ENCODE data around the gene WWTR1.

DNA sequence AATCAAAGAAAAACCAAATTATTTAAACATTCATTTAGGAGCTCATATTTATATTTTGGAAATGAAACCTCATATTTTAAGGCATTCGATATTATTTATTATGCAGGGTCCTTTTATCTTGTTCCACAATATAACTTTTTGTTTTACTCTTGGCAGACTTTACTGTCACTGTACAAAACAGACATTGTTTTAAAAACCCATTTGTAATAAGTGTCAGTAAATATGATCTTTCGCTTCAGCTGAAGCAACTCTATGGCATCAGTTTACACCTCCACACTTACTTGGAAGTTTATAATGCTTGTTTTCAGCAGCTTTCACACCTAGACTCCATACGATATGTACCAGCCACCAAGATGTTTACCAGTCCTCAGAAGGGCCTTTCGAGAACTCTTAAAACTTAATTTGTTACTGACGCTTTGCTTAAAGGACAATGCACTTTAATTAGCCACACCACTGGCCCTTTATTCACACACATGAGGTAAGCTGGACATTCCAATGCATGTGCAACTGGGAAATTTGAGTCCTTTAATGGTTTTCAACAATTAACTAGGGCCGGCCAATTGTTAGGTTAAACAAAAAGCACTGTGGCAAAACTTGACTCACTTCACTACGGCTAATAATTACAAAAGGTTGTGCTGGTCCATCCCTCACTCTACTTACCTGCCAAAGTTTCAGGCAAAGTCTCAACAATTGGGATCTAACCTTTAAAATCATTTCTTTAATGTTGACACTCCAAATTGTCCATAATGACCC lies 16.7 kb downstream of the WWTR1 start:
- TF ChIP-seq POLR2A (IDR thresholded peaks at IDR 0.05) (no peak), CTCF (IDR thresholded peaks at IDR 0.05) (no peak)

Measured in uterus (tissue), 2 donors.